AG09309 (cell line): ENCODE results near the gene TMED4.

Experiments used
- DNase-seq: peaks from one replicate; pipeline ENCODE4 v3.0.0-alpha.2; 2010; ENCODE audit warnings: low read depth
- H3K4me3 ChIP-seq: 2 replicates; pipeline ENCODE4 v1.5.1; 2011; ENCODE audit warnings: mild to moderate bottlenecking, low read depth, low read length, moderate library complexity; ENCODE audit not compliant: control insufficient read depth
- TF ChIP-seq, protein P1 (sequence below): IDR thresholded peaks from 2 replicates; pipeline ENCODE4 v1.5.1; 2011; ENCODE audit warnings: mild to moderate bottlenecking, low read depth, low read length, inconsistent platforms; ENCODE audit not compliant: insufficient read depth, control insufficient read depth; ENCODE audit errors: missing control alignments

Gene TMED4

DNA sequence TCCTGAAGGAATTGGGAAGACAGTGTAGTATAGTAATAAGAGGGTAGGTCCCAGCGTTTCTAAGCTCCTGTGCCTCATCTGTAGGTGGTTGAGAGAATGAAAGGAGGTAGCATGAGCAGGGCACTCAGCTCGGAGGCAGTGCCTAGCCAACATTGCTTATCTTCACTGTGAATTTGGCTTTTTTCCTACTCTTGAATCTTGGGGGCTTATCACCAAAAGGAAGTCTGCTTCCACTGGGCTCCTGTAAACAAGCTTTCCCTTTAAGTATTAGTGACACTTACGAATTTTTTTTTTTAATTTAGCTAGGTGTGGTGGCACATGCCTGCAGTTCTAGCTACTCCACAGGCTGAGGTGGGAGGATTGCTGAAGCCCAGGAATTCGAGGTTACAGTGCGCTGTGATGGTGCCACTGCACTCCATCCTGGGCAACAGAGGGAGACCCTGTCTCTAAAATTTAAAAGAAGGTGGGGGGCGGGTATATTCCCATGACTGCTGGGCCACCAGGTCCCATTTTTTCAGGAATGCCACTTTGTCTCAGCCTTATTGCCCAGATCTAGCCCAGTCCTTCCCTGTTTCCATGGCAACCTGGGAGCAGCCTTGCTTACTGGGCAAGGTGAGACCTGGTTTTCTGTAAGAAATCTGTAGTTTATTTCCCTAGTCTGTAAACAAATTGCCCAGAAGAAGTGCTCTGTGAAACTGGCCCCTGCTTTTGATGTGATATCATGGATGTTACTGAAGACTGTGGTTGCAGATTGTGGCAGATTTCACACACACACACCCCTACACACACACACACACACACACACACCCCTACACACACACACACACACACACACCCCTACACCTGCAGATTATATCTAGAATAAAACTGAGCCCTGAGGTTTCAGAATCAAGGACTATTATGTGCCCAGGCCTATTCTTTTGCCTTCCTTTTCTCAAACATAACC lies 43.8 kb upstream of the TMED4 start:
- TF ChIP-seq, protein P1, sequence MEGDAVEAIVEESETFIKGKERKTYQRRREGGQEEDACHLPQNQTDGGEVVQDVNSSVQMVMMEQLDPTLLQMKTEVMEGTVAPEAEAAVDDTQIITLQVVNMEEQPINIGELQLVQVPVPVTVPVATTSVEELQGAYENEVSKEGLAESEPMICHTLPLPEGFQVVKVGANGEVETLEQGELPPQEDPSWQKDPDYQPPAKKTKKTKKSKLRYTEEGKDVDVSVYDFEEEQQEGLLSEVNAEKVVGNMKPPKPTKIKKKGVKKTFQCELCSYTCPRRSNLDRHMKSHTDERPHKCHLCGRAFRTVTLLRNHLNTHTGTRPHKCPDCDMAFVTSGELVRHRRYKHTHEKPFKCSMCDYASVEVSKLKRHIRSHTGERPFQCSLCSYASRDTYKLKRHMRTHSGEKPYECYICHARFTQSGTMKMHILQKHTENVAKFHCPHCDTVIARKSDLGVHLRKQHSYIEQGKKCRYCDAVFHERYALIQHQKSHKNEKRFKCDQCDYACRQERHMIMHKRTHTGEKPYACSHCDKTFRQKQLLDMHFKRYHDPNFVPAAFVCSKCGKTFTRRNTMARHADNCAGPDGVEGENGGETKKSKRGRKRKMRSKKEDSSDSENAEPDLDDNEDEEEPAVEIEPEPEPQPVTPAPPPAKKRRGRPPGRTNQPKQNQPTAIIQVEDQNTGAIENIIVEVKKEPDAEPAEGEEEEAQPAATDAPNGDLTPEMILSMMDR: no peak
- DNase-seq: no peak

DNA sequence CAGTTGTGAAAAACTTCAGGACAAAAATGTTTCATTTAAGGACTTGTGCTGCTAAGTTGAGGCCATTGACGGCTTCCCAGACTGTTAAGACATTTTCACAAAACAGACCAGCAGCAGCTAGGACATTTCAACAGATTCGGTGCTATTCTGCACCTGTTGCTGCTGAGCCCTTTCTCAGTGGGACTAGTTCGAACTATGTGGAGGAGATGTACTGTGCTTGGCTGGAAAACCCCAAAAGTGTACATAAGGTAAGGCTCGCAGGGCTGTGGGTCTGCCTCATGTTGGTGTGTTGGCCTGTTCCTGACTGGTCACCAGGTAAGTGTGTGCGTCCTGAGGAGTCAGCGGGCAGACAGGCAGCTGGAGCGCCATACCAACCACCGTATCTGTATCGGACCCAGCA lies 42.3 kb upstream of the TMED4 start:
- TF ChIP-seq, protein P1: no peak
- DNase-seq: no peak
- H3K4me3 ChIP-seq: no peak overlapping the region

More for the DNA sequence above, 43.8 kb upstream of the TMED4 start:
- no peak overlapping the region for H3K4me3 ChIP-seq

DNA sequence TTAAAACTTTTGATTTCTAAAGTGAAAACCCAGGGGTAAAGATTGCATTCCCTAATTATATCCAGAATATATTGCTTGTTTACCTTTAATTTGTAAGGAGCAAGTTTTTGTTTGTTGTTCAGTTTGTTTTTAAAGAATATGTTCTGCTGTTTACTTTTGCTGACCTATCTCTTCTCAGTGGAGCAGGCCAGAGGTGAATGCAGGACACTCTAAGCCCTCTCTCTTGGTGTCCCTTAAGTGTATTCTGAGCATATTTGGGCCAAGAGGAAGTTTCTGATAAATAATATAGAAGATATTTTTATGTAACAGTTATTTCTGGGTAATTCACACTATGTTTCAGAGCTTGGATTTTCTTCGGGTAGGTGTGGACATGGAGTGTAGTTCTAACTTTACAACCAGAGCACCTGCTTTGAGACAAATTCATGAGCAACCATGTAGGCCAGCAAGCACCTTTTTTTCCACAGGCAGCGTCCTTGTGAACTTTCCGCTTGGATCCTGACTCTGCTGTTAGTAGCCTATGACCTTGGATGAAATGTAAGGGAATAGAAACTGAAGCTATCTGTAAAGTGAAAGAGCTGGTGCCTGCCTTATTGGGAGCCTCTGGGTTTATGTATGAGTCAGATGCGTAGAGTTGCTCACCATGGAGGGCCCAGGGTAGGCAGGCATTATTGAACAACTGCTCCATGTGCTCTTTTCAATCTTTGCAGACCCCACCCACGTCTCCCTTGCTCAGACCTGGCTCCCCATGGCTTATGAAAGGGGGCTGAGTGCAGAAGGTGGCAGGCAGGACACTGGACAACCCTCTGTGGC lies 40.5 kb upstream of the TMED4 start:
- H3K4me3 ChIP-seq: no peak overlapping the region
- DNase-seq: no peak
- TF ChIP-seq, protein P1: no peak

DNA sequence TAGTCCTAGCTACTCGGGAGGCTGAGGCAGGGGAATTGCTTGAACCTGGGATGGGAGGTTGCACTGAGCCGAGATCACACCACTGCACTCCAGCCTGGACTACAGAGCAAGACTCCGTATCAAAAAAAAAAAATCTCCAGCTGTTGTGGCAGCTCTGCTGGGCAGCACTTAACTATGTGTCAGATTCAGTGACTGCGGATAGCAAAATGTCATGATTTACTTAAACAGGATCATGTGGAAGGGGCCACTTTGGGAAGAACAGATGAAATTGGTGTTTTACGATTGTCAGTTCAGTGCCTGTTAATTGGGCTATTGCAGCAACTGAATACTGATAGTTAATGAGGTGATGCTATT lies 39.7 kb upstream of the TMED4 start:
- TF ChIP-seq, protein P1: no peak
- H3K4me3 ChIP-seq: no peak overlapping the region
- DNase-seq: no peak

DNA sequence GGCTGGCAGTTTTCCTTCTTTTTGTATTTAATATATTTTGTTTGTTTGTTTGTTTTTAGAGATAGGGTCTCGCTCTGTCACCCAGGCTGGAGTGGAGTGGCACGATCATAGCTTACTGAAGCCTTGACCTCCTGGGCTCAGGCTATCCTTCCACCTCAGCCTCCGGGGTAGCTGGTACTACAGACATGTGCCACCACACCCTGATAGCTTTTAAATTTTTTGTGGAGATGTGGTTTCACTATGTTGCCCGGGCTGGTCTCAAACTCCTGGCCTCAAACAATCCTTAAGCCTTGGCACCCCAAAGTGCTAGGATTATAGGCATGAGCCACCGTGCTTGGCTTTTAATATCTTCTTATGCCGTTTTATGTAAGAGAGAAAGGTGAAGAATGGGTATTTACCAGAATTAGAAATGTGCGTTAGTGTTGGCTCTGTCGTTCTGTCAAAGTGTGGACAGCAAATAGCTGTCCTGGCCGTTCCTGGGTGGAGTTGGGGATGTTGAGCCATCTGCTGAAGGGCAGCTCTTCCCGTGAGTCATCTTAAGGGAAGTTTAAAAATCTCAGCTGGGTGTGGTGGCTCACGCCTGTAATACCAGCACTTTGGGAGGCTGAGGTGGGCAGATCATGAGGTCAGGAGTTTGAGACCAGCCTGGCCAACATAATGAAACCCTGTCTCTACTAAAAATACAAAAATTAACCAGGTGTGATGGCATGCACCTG lies 39.2 kb upstream of the TMED4 start:
- TF ChIP-seq, protein P1: no peak
- no peak for DNase-seq
- H3K4me3 ChIP-seq: no peak overlapping the region

DNA sequence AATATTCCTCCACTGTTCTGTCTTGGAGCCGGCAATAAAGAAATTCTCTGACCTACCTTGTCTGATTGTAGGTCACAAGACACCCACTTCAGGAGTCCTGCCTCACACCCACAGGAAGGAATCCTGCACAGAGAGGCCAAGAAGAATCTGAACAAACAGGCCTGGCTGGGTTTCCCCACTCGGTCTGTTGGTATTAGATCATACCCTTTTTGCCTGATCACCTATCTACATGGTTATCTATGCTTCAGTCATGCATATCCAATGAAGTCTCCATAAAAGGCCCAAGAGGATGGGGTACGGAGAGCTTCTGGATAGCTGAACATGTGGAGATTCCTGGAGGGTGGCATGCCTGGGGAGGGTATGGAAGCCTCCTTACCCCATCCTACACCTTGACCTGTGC lies 36.7 kb upstream of the TMED4 start:
- no peak overlapping the region for H3K4me3 ChIP-seq
- no peak for DNase-seq
- TF ChIP-seq, protein P1: no peak
